ENCODE results near the gene TMEM151B.

TMEM151B gene

DNA sequence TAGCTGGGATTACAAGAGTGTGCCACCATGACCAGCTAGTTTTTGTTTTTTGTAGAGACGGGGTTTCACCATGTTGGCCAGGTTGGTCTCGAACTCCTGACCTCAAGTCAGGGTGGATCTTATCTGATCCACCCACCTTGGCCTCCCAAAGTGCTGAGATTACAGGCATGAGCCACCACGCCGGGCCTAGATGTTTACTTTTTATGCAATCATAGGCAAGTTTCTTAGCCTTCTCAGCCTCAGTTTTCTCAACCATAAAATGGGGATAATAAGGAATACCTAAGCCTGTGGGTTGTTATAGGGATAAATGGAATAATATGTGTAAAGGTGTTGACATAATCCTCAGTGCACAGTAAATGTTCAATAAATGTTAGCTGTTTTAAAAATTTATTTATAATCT, 82.0 kb downstream of the TMEM151B start:
- no peaks in the 10 kb centered on the region for H3K36me3 ChIP-seq (ENCODE audit: control insufficient read depth, insufficient read depth, low read length, severe bottlenecking)
- H3K4me3 ChIP-seq (ENCODE audit: low read length) = no peak overlapping the region
- H3K9ac ChIP-seq (ENCODE audit: low read length) = no peak overlapping the region
- H3K4me1 ChIP-seq (ENCODE audit: control insufficient read depth, insufficient read depth, low read length) = no peaks in the 10 kb centered on the region
- peaks cover 16% of the 10 kb centered on the region for H3K27me3 ChIP-seq (replicated peaks; ENCODE audit: control insufficient read depth, insufficient read depth, low read length)
- DNase-seq (ENCODE audit: low read depth) = no peak
- peaks cover 13% of the 10 kb centered on the region for H3K9me3 ChIP-seq (ENCODE audit: control insufficient read depth, low read length)

GRCh38 chr6:44353336-44353735, 83.1 kb downstream of the TMEM151B start:
- peaks cover 20% of the 10 kb centered on the region for H3K27me3 ChIP-seq (replicated peaks; ENCODE audit: control insufficient read depth, insufficient read depth, low read length)

DNA sequence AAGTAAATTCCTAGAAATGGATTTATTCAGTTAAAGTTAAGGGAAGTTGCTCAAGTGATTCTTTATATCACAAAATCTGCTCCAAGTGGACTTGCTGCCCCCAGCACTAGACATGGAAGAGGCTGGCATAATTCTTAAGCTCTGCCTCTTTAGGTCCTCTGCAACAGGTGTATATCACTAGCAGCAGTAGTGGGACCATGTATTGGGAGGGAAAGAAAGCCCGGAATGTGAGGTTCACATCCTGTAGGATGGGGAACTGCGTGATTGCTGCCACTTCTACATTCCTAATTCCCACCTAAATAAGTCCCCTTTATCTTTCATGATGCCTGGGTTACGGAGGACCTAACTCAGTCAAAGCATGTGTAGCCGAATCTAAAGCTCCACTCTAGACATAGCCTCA, 85.4 kb downstream of the TMEM151B start:
- Histone ChIP-seq H3K9me3 (ENCODE audit: control insufficient read depth, low read length) (peaks cover 13% of the 10 kb centered on the region), H3K4me1 (ENCODE audit: control insufficient read depth, insufficient read depth, low read length) (no peaks in the 10 kb centered on the region), H3K27me3 (replicated peaks; ENCODE audit: control insufficient read depth, insufficient read depth, low read length) (peaks cover 25% of the 10 kb centered on the region), H3K36me3 (ENCODE audit: control insufficient read depth, insufficient read depth, low read length, severe bottlenecking) (no peaks in the 10 kb centered on the region), H3K9ac (ENCODE audit: low read length) (no peak overlapping the region), H3K4me3 (ENCODE audit: low read length) (no peak overlapping the region)
- no peak for DNase-seq (ENCODE audit: low read depth)

More at GRCh38 chr6:44353336-44353735, 83.1 kb downstream of the TMEM151B start:
- DNase-seq (ENCODE audit: low read depth) = no peak
- H3K9me3 ChIP-seq (ENCODE audit: control insufficient read depth, low read length) = peaks cover 13% of the 10 kb centered on the region
- no peak overlapping the region for H3K4me3 ChIP-seq (ENCODE audit: low read length)
- no peaks in the 10 kb centered on the region for H3K4me1 ChIP-seq (ENCODE audit: control insufficient read depth, insufficient read depth, low read length)
- no peaks in the 10 kb centered on the region for H3K36me3 ChIP-seq (ENCODE audit: control insufficient read depth, insufficient read depth, low read length, severe bottlenecking)
- H3K9ac ChIP-seq (ENCODE audit: low read length) = no peak overlapping the region

GRCh38 chr6:44356487-44356886, 86.2 kb downstream of the TMEM151B start:
- Histone ChIP-seq H3K4me3 (ENCODE audit: low read length) (no peak overlapping the region), H3K9me3 (ENCODE audit: control insufficient read depth, low read length) (peaks cover 13% of the 10 kb centered on the region), H3K36me3 (ENCODE audit: control insufficient read depth, insufficient read depth, low read length, severe bottlenecking) (no peaks in the 10 kb centered on the region), H3K27me3 (replicated peaks; ENCODE audit: control insufficient read depth, insufficient read depth, low read length) (peaks cover 33% of the 10 kb centered on the region), H3K9ac (ENCODE audit: low read length) (no peak overlapping the region), H3K4me1 (ENCODE audit: control insufficient read depth, insufficient read depth, low read length) (no peaks in the 10 kb centered on the region)
- DNase-seq (ENCODE audit: low read depth) = no peak

Data from adipocyte (in vitro differentiated cells).